GM19468 (cell line): ENCODE data around the gene OBSCN.

Experiments used
- ATAC-seq: cut with Tn5 transposase; IDR thresholded peaks from one replicate; pipeline ENCODE4 v1.9.1; 2021; ENCODE audit warnings: mild to moderate bottlenecking, moderate library complexity, moderate number of reproducible peaks; ENCODE audit not compliant: unreplicated experiment; ENCODE audit errors: extremely low read depth

OBSCN gene

GRCh38 chr1:228283476-228284147, 75.8 kb downstream of the OBSCN start:
- ATAC-seq: no peak

- ATAC-seq: no peak
These were observed 76.3 kb downstream of the OBSCN start for GRCh38 chr1:228284148-228284495.

- ATAC-seq: no peak
These were observed 76.7 kb downstream of the OBSCN start for GRCh38 chr1:228284521-228284920.

GRCh38 chr1:228285661-228286504, 78.0 kb downstream of the OBSCN start:
- no peak for ATAC-seq

- no peak for ATAC-seq
These were observed 78.9 kb downstream of the OBSCN start for GRCh38 chr1:228286505-228287417.

GRCh38 chr1:228287541-228288425, 79.9 kb downstream of the OBSCN start:
- ATAC-seq: no peak

- no peak for ATAC-seq
These were observed 80.8 kb downstream of the OBSCN start for GRCh38 chr1:228288536-228289238.

- ATAC-seq: no peak
These were observed 81.5 kb downstream of the OBSCN start for GRCh38 chr1:228289239-228289849.

- ATAC-seq: no peak
These were observed 82.4 kb downstream of the OBSCN start for GRCh38 chr1:228289996-228290881.

- no peak for ATAC-seq
These were observed 84.2 kb downstream of the OBSCN start for GRCh38 chr1:228291906-228292608.

GRCh38 chr1:228292609-228292911, 84.7 kb downstream of the OBSCN start:
- no peak for ATAC-seq

GRCh38 chr1:228293393-228293792, 85.5 kb downstream of the OBSCN start:
- ATAC-seq: no peak

- no peak for ATAC-seq
These were observed 86.1 kb downstream of the OBSCN start for GRCh38 chr1:228293816-228294500.

GRCh38 chr1:228294717-228295116, 86.9 kb downstream of the OBSCN start:
- no peak for ATAC-seq

- no peak for ATAC-seq
These were observed 87.4 kb downstream of the OBSCN start for GRCh38 chr1:228295201-228295600.

- no peak for ATAC-seq
These were observed 88.1 kb downstream of the OBSCN start for GRCh38 chr1:228295981-228296380.

GRCh38 chr1:228297242-228297641, 89.4 kb downstream of the OBSCN start:
- ATAC-seq: no peak
